ENCODE data around the gene NUP205.

NUP205 gene

DNA sequence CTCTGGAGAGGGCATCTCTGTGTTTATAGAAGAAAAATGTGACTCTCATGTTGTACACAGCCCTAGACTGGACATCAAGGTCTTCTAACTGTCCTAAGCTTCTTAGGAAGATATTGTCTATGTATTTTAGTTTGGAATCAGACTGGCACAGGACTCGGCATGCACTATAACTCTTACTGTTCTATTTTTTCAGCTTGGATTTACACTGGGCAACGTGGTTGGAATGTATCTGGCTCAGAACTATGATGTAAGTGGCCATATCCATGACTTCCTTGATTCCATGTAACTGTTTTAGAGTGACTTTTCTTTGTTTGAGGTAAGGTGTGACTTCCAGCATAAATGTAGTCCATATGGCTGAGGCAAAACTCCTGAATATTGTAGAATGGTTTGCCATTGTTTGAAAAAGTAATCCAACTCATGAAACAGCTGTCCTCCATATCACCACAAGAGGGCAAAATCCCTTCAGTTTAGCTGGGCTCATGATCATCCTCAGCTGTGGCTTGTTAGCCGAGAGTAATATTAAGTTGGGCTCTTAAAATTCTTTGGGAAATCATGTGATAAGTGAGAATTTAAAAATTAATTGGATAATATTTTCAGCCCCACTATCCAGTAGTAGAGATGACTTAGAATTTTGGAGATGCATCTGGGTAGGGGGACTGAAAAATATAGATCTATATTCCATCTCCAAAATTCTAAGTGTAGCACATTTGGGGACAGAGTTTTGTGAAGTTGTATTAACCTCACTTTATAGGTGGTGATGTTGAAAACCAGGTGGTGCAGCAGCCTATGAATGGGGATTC, 115.0 kb downstream of the NUP205 start:
- Histone ChIP-seq H3K9me3 (ENCODE audit: control insufficient read depth, low read depth, low read length) (no peaks in the 10 kb centered on the region), H3K4me3 (ENCODE audit: low read length) (no peak overlapping the region), H3K4me1 (ENCODE audit: control insufficient read depth, low read depth, low read length) (no peaks in the 10 kb centered on the region), H3K36me3 (ENCODE audit: control insufficient read depth, low read depth, low read length) (peaks cover 14% of the 10 kb centered on the region), H3K27ac (ENCODE audit: low read length) (no peak overlapping the region), H3K9ac (ENCODE audit: low read length) (no peak overlapping the region), H3K27me3 (ENCODE audit: control insufficient read depth, insufficient read depth, low read length) (no peaks in the 10 kb centered on the region)

DNA sequence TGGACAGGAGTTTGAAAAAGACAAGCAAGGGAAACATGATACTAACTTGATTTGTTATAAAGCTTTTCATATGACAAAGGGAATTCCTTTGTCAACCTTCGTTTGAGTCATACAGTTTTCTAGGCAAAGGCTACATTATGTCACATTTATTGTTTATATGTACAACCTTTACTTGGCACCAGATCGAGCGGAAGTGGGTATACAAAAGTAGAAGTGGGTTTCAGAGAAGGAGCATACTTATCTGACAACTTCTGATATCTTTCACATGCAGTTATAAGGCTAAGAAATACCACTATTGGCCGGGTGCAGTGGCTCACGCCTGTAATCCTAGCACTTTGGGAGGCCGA, 115.6 kb downstream of the NUP205 start:
- Histone ChIP-seq H3K27ac (ENCODE audit: low read length) (no peak overlapping the region), H3K4me3 (ENCODE audit: low read length) (no peak overlapping the region), H3K27me3 (ENCODE audit: control insufficient read depth, insufficient read depth, low read length) (no peaks in the 10 kb centered on the region), H3K9ac (ENCODE audit: low read length) (no peak overlapping the region), H3K4me1 (ENCODE audit: control insufficient read depth, low read depth, low read length) (no peaks in the 10 kb centered on the region), H3K9me3 (ENCODE audit: control insufficient read depth, low read depth, low read length) (no peaks in the 10 kb centered on the region), H3K36me3 (ENCODE audit: control insufficient read depth, low read depth, low read length) (peaks cover 19% of the 10 kb centered on the region)

DNA sequence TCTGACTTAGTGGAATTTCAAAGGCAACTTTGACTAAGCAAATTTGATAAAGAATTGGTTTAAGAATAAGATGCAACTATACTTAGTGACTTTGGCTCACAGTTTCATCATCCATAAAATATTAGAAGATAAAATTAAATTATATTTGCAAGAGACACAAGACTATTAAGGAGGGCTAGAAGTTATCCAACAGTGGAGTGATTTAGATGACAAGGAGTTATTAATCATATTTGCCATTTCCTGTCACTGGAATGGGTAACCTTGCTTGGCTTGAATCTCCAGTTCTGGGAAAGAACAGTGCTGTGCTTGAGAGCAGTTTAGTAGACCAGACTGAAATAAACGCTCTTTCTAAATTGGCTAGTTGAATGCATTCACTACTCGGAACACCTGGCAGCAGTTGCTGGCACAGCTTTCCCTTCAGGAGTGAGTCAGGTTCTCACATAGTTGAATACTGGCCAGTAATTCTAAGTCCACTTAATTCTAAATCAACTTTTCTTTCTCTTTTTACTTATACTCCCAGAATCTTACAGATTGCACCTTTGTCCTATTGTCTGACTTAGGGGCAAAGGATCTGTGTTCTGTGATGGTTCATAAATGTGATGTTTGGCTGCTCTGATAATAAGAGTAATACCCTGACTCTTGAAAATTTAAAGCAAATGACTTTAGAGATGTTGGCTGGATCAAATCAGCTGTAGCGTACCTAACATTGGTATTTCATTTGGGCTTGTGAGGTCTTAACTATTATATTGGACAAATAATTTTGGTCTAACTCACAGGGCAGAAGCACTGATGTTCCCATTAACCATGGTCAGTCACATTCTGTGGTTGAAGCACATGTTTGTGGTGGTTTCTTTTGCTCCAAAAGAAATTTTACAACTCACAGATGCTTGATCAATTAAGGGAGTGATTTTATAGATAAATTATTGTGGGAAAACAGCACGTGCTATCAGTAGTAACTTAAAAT, 121.2 kb downstream of the NUP205 start:
- H3K27ac ChIP-seq (ENCODE audit: low read length), result no peak overlapping the region
- no peaks in the 10 kb centered on the region for H3K27me3 ChIP-seq (ENCODE audit: control insufficient read depth, insufficient read depth, low read length)
- no peaks in the 10 kb centered on the region for H3K4me1 ChIP-seq (ENCODE audit: control insufficient read depth, low read depth, low read length)
- no peak overlapping the region for H3K4me3 ChIP-seq (ENCODE audit: low read length)
- H3K9ac ChIP-seq (ENCODE audit: low read length), result no peak overlapping the region
- H3K36me3 ChIP-seq (ENCODE audit: control insufficient read depth, low read depth, low read length), result peaks cover 19% of the 10 kb centered on the region
- no peaks in the 10 kb centered on the region for H3K9me3 ChIP-seq (ENCODE audit: control insufficient read depth, low read depth, low read length)

DNA sequence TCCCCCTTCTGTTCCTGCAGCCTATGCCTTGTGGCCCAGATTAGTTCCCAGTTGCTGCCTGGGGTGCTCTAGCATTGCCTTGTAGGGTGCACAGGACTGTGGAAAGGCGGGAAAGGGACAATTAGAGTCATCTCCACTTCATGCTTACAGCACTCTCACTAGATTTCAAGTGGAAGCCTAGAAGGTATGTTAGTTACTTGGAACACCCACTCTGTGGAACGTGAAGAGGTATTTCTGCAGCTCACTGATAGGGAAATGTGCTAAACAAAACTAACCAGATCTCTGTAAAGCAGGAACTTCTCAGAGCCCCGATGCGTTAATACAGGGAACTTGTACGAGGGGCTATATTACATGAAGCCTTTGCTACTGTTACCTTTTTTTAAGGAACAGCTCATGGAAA, 124.0 kb downstream of the NUP205 start:
- no peaks in the 10 kb centered on the region for H3K4me1 ChIP-seq (ENCODE audit: control insufficient read depth, low read depth, low read length)
- H3K9ac ChIP-seq (ENCODE audit: low read length), result no peak overlapping the region
- no peaks in the 10 kb centered on the region for H3K9me3 ChIP-seq (ENCODE audit: control insufficient read depth, low read depth, low read length)
- H3K27ac ChIP-seq (ENCODE audit: low read length), result no peak overlapping the region
- H3K36me3 ChIP-seq (ENCODE audit: control insufficient read depth, low read depth, low read length), result peaks cover 9% of the 10 kb centered on the region
- no peaks in the 10 kb centered on the region for H3K27me3 ChIP-seq (ENCODE audit: control insufficient read depth, insufficient read depth, low read length)
- no peak overlapping the region for H3K4me3 ChIP-seq (ENCODE audit: low read length)

DNA sequence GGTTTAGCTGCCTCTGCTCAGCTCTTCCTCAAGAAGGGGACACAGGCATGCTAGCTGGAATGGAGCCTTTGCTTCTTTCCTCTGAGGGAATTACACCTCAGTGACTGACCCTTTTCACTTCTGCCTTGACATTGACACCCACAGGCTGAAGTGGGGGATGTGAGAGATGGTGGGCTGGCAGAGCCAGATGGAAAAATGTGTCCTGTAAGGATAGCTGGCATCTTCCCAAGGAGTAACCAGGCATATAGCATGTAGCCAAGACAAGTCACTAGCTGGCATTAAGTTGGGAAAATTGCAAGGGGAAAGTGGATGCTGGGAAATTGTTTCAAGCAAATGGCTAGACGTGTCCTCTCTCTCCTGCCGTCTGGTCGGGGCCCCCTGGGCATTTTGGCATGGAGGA, 124.5 kb downstream of the NUP205 start:
- H3K4me3 ChIP-seq (ENCODE audit: low read length), result no peak overlapping the region
- peaks cover 7% of the 10 kb centered on the region for H3K36me3 ChIP-seq (ENCODE audit: control insufficient read depth, low read depth, low read length)
- no peaks in the 10 kb centered on the region for H3K9me3 ChIP-seq (ENCODE audit: control insufficient read depth, low read depth, low read length)
- H3K27ac ChIP-seq (ENCODE audit: low read length), result no peak overlapping the region
- no peaks in the 10 kb centered on the region for H3K4me1 ChIP-seq (ENCODE audit: control insufficient read depth, low read depth, low read length)
- no peaks in the 10 kb centered on the region for H3K27me3 ChIP-seq (ENCODE audit: control insufficient read depth, insufficient read depth, low read length)
- no peak overlapping the region for H3K9ac ChIP-seq (ENCODE audit: low read length)

DNA sequence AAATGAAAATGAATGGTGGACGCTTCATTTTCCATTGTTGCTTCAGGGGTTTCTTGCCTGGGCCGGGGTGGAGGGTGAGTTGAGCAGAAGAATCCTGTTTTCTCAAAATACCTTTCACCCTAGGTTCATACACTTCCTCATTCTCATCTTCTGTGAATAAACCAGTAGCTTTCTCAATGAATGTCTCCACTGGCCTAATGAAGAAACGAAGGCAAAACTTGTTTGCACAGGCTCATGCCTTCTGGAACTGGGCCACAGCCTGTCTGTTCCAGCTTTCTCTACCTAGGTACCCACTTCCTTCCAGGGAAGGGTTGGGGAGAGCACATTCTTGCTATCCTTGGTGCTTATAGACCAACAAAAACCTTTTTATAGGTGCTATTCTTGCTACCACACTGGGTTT, 125.9 kb downstream of the NUP205 start:
- Histone ChIP-seq H3K9me3 (ENCODE audit: control insufficient read depth, low read depth, low read length) (no peaks in the 10 kb centered on the region), H3K36me3 (ENCODE audit: control insufficient read depth, low read depth, low read length) (no peaks in the 10 kb centered on the region), H3K4me1 (ENCODE audit: control insufficient read depth, low read depth, low read length) (no peaks in the 10 kb centered on the region), H3K9ac (ENCODE audit: low read length) (no peak overlapping the region), H3K27me3 (ENCODE audit: control insufficient read depth, insufficient read depth, low read length) (no peaks in the 10 kb centered on the region), H3K4me3 (ENCODE audit: low read length) (no peak overlapping the region), H3K27ac (ENCODE audit: low read length) (no peak overlapping the region)

DNA sequence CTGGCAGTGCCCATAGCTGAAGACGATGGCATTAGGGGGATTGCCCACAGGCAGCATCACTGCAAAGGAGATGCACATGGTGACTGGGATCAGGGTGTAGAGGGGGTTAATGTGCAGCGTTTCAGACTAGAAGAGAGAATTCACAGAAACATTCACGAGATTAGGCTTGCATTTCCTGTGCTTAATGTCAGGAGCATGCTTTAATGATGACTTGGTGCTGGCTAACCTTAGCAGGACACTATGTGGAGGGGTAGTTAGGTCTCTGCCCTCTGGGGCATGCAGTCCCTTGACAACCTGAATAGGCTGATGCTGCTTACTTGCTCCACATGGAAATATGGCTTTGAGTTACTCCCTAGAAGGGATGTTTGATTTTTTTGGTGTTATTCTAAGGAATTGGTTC, 126.4 kb downstream of the NUP205 start:
- H3K27ac ChIP-seq (ENCODE audit: low read length), result no peak overlapping the region
- no peak overlapping the region for H3K4me3 ChIP-seq (ENCODE audit: low read length)
- no peaks in the 10 kb centered on the region for H3K27me3 ChIP-seq (ENCODE audit: control insufficient read depth, insufficient read depth, low read length)
- H3K36me3 ChIP-seq (ENCODE audit: control insufficient read depth, low read depth, low read length), result no peaks in the 10 kb centered on the region
- H3K9ac ChIP-seq (ENCODE audit: low read length), result no peak overlapping the region
- no peaks in the 10 kb centered on the region for H3K9me3 ChIP-seq (ENCODE audit: control insufficient read depth, low read depth, low read length)
- no peaks in the 10 kb centered on the region for H3K4me1 ChIP-seq (ENCODE audit: control insufficient read depth, low read depth, low read length)

DNA sequence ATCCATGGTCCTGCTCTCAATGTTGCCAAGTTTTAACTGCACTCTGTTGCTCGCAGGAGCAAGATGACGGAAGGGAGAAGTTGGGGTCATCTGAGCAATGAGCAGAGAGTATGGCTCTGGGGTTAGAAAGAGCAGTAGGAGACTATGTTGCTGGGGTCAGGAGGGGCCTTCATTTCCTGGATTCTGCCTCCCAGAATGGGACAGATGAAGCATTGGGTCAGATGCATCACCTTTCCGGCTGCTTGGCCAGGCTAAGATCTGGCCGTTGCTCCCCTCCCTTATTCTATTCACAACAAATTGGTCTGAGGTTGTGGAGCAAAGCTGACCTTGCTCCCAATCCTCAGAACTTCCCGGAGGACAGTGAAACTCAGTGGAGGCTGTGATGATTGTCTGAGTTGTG, 127.0 kb downstream of the NUP205 start:
- Histone ChIP-seq H3K9ac (ENCODE audit: low read length) (no peak overlapping the region), H3K4me3 (ENCODE audit: low read length) (no peak overlapping the region)

DNA sequence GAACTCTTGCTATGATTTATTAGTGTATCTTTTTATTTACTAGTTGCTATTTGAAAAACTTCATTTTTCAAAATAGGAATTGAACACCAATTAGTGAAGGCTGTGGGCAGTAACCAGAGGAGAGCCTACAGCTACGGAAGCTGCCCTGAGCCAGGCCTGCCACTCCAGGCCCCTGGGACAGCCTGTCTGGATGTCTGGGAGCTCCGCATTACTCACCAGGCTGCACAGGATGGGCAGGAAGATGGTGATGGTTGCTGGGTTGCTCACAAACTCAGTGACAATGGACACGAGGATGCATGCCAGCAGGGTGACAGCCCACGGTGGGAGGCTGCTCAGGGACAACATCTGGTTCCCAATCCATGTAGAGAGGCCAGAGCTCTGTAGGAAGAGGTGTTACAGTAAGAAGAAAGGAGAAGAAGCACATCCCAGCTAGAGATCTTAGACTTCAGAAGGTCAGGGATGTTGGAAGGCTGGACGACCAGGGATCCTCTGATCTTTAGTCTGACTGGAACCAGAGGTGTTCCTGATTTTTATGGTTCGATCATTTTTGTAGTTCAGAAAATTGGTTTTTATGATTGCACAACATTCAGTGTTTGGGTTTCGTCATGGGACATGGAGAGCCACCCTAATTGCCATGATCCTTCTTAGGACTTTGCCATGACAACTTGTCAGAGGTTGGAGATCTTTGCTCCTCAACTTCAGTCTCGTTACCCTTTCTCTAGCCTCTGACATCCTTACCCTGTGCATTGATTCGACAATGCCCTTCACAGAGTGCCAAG, 127.8 kb downstream of the NUP205 start:
- Histone ChIP-seq H3K4me1 (ENCODE audit: control insufficient read depth, low read depth, low read length) (no peaks in the 10 kb centered on the region), H3K4me3 (ENCODE audit: low read length) (no peak overlapping the region), H3K27me3 (ENCODE audit: control insufficient read depth, insufficient read depth, low read length) (no peaks in the 10 kb centered on the region), H3K27ac (ENCODE audit: low read length) (no peak overlapping the region), H3K9ac (ENCODE audit: low read length) (no peak overlapping the region), H3K36me3 (ENCODE audit: control insufficient read depth, low read depth, low read length) (no peaks in the 10 kb centered on the region), H3K9me3 (ENCODE audit: control insufficient read depth, low read depth, low read length) (no peaks in the 10 kb centered on the region)

More for the DNA sequence above, 127.0 kb downstream of the NUP205 start:
- H3K36me3 ChIP-seq (ENCODE audit: control insufficient read depth, low read depth, low read length), result no peaks in the 10 kb centered on the region
- no peaks in the 10 kb centered on the region for H3K9me3 ChIP-seq (ENCODE audit: control insufficient read depth, low read depth, low read length)
- H3K27ac ChIP-seq (ENCODE audit: low read length), result no peak overlapping the region
- no peaks in the 10 kb centered on the region for H3K27me3 ChIP-seq (ENCODE audit: control insufficient read depth, insufficient read depth, low read length)
- no peaks in the 10 kb centered on the region for H3K4me1 ChIP-seq (ENCODE audit: control insufficient read depth, low read depth, low read length)

DNA sequence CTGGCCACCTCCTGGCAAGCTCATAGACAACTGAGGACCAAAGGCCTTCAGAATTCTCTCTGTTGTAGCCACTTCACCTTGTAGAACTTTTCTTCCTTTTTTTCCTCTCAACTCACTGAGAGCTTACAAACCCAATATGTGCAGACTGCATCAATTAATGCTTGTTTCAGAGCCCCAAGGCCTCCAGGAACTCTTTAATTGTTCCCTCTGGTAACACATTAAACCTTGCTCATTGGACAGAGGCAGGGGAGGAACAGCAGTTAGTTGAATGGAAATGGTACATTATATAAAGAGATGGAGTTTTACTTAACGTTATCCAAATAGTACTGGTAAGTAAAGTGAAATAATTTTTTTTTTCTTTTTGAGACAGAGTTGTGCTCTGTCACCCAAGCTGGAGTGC, 129.7 kb downstream of the NUP205 start:
- Histone ChIP-seq H3K4me1 (ENCODE audit: control insufficient read depth, low read depth, low read length) (no peaks in the 10 kb centered on the region), H3K36me3 (ENCODE audit: control insufficient read depth, low read depth, low read length) (no peaks in the 10 kb centered on the region)

DNA sequence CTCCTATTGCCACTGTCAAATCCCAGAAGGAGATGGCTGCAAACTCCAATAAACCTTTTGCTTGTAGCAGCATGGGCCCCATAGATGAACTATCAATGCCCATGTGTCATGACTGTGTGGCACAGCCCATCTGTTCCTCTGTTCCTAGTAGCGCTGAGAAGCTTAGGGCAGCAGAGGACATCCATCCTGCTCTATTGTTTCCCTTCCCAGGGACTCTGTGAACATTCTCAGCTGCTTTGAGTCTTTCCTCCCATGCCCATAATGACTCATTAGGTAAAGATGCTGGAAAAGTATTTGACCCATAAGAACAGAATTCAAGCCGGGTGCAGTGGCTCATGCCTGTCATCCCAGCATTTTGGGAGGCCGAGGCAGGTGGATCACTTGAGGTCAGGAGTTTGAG, 132.8 kb downstream of the NUP205 start:
- H3K4me1 ChIP-seq (ENCODE audit: control insufficient read depth, low read depth, low read length), result no peaks in the 10 kb centered on the region
- no peaks in the 10 kb centered on the region for H3K36me3 ChIP-seq (ENCODE audit: control insufficient read depth, low read depth, low read length)
- H3K9me3 ChIP-seq (ENCODE audit: control insufficient read depth, low read depth, low read length), result no peaks in the 10 kb centered on the region
- H3K27ac ChIP-seq (ENCODE audit: low read length), result no peak overlapping the region
- no peak overlapping the region for H3K4me3 ChIP-seq (ENCODE audit: low read length)
- H3K9ac ChIP-seq (ENCODE audit: low read length), result no peak overlapping the region
- H3K27me3 ChIP-seq (ENCODE audit: control insufficient read depth, insufficient read depth, low read length), result no peaks in the 10 kb centered on the region

More for the DNA sequence above, 129.7 kb downstream of the NUP205 start:
- H3K27ac ChIP-seq (ENCODE audit: low read length), result no peak overlapping the region
- H3K9ac ChIP-seq (ENCODE audit: low read length), result no peak overlapping the region
- H3K4me3 ChIP-seq (ENCODE audit: low read length), result no peak overlapping the region
- no peaks in the 10 kb centered on the region for H3K9me3 ChIP-seq (ENCODE audit: control insufficient read depth, low read depth, low read length)
- H3K27me3 ChIP-seq (ENCODE audit: control insufficient read depth, insufficient read depth, low read length), result no peaks in the 10 kb centered on the region
